ENCODE data around the gene LMBRD1. TPM values are rescaled to one million over a fixed set of nuclear protein-coding genes. Genes with fewer than 3 reads are reported as not detected.

Gene LMBRD1
- total and polyA plus RNA-seq, 2 of the 8 experiments (the other 6 are each of a cell fraction or from before 2014, with no cell fraction given) = 9.1 to 16.8 TPM

- TF ChIP-seq CTCF (IDR thresholded peaks at IDR 0.05; ENCODE audit: control extremely low read depth in 1 of 3, insufficient read depth in 1 of 3, low read depth in 1 of 3, low read length in 3 of 3) (no peak), JUND (IDR thresholded peaks at IDR 0.05; ENCODE audit: low read length) (no peak), JUN (IDR thresholded peaks at IDR 0.05; ENCODE audit: low read depth, low read length) (no peak), TCF12 (IDR thresholded peaks at IDR 0.05; ENCODE audit: low read depth, low read length) (no peak)
Observed at GRCh38 chr6:69643688-69644087, 153.1 kb downstream of the LMBRD1 start (continued).
